Neural progenitor cell (in vitro differentiated cells): ENCODE measurements around the gene AHSA1.

Experiments used
- CTCF ChIP-seq: fragments of 200-600 bp; sonication (generic); IDR thresholded peaks from 2 replicates; pipeline ENCODE4 v1.5.1; 2017; ENCODE audit warnings: antibody characterized with exemption, mild to moderate bottlenecking
- EZH2 ChIP-seq: fragments of 200-600 bp; sonication (generic); IDR thresholded peaks from 2 replicates; pipeline ENCODE4 v1.6.1; 2017; ENCODE audit warnings: antibody characterized with exemption, mild to moderate bottlenecking, moderate library complexity
- EZH2phosphoT487 ChIP-seq: fragments of 200-600 bp; sonication (generic); IDR thresholded peaks from 2 replicates; pipeline ENCODE4 v1.6.1; 2017; ENCODE audit warnings: antibody characterized with exemption

GRCh38 chr14:77474479-77475177 is 16.7 kb downstream of the AHSA1 start:
- TF ChIP-seq CTCF (no peak), EZH2phosphoT487 (no peak), EZH2 (no peak)
